Measurements from ENCODE around the gene ACSM5.

The ACSM5 gene

DNA sequence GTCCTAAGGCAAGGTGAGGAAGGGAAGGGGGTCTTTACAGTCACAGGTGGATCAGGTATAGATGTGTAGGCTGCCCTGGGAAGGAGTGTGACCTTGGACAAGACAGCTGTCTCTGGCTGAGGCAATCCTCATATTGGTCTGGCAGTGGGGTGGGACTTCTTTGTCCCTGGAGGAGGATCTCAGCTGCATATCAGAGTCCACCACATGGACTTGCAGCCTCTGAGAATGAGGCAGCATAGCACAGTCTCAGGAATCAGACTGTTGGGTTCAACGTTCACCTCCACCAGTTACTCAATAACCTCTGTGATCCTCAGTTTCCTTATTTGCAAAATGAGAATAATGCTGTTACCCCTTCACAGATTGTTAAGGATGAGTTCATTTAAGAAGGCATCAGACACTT lies 75.4 kb downstream of the ACSM5 start:
- DNase-seq (ENCODE audit: low read depth), result no peak
- H3K4me3 ChIP-seq (ENCODE audit: control insufficient read depth, low read depth, low read length), result no peak overlapping the region
- TF ChIP-seq, protein P1, sequence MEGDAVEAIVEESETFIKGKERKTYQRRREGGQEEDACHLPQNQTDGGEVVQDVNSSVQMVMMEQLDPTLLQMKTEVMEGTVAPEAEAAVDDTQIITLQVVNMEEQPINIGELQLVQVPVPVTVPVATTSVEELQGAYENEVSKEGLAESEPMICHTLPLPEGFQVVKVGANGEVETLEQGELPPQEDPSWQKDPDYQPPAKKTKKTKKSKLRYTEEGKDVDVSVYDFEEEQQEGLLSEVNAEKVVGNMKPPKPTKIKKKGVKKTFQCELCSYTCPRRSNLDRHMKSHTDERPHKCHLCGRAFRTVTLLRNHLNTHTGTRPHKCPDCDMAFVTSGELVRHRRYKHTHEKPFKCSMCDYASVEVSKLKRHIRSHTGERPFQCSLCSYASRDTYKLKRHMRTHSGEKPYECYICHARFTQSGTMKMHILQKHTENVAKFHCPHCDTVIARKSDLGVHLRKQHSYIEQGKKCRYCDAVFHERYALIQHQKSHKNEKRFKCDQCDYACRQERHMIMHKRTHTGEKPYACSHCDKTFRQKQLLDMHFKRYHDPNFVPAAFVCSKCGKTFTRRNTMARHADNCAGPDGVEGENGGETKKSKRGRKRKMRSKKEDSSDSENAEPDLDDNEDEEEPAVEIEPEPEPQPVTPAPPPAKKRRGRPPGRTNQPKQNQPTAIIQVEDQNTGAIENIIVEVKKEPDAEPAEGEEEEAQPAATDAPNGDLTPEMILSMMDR (conservative IDR thresholded peaks at IDR 0.05; ENCODE audit: control insufficient read depth, insufficient read depth, low read depth, low read length), result no peak

- no peak for DNase-seq (ENCODE audit: low read depth)
- H3K4me3 ChIP-seq (ENCODE audit: control insufficient read depth, low read depth, low read length), result no peak overlapping the region
- TF ChIP-seq, protein P1 (conservative IDR thresholded peaks at IDR 0.05; ENCODE audit: control insufficient read depth, insufficient read depth, low read depth, low read length), result no peak
Measured at GRCh38 chr16:20485408-20485807, 76.1 kb downstream of the ACSM5 start.

Measured in fibroblast of mammary gland (primary cell).